Dermis blood vessel endothelial cell (primary cell): Measurements from ENCODE around the gene SLC9A3. TPM values are rescaled to one million over a fixed set of nuclear protein-coding genes. Genes with fewer than 3 reads are reported as not detected.
"Not testable (repeated sequence)": the region's sequence is repeated elsewhere in the genome, so short reads cannot be mapped to it uniquely, and the experiment has no call there.

Source experiments
- DNase-seq: peaks from one replicate; pipeline ENCODE4 v3.0.0; 2010
- total RNA-seq: library from RNA; depleted of rRNA; stranded (reverse); fragments of >200 nt; gene quantifications from 2 replicates; pipeline ENCODE4 v1.2.3, GENCODE V29; 2014

The SLC9A3 gene
- total RNA-seq, 1 donor from 2014 or later: 1.5 TPM

DNA sequence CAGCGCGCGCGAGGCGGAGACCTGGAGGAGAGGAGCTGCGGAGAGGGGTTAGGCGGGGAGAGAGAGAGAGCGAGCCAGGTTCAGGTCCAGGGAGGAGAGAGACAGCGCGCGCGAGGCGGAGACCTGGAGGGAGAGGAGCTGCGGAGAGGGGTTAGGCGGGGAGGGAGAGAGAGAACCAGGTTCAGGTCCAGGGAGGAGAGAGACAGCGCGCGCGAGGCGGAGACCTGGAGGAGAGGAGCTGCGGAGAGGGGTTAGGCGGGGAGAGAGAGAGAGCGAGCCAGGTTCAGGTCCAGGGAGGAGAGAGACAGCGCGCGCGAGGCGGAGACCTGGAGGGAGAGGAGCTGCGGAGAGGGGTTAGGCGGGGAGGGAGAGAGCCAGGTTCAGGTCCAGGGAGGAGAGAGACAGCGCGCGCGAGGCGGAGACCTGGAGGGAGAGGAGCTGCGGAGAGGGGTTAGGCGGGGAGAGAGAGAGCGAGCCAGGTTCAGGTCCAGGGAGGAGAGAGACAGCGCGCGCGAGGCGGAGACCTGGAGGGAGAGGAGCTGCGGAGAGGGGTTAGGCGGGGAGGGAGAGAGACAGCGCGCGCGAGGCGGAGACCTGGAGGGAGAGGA, 49.9 kb downstream of the SLC9A3 start:
- DNase-seq: not testable (repeated sequence)

DNA sequence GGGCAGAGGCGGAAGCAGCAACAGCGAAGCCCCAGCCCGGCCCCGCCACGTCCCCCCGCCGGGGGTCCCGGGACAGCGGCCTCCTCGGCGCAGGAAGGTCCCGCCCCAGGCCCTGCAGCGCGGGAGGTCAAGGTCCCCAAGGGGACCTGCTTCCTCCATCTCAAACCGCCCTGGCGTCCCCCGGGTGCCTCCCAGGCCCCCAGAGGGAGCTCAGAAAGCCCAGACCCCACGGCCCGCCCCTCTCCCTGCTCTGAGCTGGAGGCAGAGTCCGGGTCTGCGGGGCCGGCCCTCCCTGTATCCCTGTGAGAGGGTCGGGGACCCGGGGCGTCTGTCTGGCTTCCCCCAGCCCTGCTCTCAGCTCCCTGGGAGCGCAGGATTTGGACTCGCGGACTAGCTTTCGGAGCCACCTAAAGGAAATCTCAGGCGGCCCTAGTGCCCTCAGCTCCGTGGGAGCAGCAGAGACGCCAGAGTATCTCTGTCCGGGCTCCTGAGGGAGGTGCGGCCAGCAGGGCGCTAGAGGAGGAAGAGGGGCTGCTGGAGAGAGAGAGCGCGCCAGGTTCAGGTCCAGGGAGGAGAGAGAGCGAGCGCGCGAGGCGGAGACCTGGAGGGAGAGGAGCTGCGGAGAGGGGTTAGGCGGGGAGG, 50.6 kb downstream of the SLC9A3 start:
- peak; percentile 43 for DNase-seq

DNA sequence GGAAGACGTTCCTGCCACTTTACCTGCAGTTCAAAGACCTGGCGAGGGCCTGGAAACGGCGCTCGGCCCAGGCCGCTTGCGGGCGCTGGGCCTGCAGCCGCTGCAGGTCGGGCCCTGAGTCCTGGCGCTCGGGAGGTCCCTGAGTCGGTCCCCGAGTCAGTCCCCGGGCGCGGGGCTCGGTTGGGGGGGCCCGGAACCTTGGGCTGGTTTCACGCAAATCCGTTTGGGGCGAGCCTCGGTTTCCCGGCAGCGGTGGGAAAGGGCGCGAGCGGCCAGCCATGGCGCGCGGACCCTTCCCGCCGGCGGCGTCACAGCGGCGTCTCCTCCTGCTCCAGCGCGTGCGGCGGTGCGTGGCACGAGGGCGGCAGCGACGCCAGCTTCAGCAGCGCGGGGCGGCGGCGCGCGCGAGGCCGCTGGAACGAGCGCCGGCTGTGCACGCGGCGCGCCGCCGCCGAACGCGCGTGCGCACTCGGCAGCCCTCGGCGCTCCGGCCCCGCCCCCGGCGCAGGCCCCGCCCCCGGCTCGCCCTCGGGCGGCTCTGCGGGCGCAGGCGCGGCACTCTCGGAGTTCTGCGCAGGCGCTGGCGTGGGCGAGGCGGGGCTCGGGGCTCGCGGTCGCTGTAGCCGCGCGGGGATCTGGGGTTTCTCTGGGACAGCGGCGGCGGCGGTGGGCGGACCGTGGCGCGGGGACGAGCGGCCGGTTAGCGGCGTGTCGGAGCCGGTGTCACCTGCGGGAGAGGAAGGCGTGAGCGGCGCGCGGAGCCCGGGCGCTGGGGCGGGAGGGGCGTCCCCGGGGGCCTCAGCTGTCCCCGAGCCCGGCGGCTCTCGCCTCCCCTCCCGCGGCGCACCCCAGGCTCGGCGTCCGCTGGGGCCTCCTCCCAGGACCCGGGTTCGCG, 51.3 kb downstream of the SLC9A3 start:
- DNase-seq: peak; percentile 85

DNA sequence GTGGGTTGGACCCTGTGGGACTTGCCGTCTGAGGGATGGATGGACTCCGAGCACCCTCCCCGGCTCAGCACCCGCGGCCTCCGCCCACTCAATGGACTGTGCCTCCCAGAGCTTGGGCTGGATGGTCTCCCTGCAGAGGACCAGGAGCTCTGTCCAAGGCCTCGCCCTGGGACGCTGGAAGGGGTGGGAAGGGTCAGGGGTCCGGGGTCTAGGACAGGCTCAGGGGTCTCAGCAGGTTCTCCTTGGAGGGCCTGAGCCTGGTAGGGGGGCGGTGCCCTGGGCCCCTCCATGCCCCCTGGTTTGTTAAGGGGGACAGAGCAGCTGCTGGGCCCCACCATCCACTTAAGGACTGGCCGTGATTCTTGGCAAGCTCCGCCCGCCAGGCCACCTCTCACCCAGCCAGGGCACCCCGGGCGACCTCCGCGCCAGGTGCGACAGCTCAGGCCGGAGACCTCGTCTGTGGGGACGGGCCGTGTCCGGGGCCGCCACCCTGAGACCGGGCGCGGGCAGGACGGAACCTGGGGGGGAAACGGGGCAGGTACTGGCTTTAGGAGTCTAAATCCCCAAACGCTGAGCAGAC, 52.1 kb downstream of the SLC9A3 start:
- peak; percentile 17 for DNase-seq

DNA sequence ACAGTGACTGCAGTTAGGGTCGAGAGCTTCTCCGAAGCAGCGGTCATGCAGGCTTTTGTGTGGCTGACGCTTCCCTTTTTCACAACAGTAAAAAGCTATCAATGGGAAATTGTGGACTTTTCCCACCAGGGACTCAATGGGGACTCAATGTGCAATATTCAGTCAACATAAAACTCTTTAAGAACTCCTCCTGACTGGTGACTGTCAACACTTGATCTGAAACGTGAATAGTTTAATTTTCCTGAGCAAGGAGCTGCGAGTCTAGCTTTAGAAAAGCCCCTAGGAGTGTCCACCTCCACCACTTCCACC, 52.5 kb downstream of the SLC9A3 start:
- no peak for DNase-seq

DNA sequence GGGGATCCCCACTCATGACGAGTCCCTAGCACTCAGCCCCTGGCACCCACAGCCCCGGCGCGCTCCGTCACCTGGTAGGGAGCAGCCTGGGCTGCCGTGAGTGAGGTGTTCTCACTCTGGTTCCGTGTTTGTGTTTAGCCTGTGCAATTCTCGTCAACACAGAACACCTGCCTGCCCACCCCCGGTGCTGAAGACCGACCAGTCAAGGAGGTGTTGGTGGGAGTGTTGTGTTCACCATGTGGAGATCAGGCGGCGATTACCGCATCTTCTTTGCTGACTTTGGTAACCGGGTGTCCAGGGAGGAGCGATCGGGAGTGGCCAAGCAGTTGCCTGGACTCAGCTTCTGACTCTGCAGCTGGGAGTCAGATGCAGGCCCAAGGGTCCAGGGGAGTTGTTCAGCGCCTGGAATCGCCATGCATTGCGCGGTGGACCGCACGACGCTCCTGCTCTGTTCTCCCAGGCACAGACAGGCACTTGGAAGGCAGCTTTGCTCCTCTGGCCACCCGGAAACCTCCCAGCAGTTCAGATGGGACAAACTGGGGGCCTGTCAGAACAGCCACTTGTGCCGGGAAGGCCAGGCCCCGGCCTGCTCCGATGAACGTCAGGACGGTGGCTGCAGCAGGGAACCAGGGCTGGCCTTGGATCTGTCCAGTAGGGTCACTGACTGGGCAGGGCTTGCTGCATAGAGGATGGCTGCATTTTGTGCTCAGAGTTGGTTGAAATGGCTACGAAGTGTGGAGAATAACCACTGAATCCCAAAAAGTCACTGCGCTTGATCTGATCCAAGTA, 53.1 kb downstream of the SLC9A3 start:
- DNase-seq: no peak

DNA sequence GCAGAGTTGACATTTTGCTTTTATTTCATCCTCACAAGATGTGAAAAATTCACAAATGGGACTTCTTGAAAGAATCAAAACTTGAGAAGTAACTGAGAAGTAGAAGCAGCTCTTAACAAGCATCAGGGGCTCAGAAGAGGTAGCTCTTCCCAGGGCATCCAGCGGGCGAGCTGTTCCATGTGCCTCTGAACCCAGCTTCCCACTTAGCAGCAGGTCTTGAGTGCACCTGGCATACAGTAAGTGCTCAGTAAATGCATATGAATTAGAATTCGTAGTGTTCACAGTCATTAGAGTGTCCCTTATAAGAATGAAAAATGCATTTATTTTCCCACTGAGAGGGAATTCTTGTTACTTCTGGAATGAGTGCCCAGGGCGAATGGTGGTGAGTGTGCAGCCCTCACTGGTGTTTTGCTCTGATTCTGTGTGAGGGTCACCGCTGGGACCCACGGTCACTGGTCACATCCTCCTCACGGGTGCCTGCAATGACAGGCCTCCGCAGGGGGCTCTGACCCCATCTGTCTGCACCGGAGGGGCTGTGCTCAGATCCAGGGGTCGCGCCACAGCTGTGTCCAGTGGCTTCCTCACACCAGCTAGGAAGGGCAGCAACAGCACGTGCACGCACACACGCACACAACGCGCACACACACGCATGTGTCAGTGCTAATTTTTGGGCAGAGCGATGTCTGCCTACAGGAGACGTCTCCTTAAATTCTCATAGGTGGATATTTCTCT, 54.3 kb downstream of the SLC9A3 start:
- no peak for DNase-seq

DNA sequence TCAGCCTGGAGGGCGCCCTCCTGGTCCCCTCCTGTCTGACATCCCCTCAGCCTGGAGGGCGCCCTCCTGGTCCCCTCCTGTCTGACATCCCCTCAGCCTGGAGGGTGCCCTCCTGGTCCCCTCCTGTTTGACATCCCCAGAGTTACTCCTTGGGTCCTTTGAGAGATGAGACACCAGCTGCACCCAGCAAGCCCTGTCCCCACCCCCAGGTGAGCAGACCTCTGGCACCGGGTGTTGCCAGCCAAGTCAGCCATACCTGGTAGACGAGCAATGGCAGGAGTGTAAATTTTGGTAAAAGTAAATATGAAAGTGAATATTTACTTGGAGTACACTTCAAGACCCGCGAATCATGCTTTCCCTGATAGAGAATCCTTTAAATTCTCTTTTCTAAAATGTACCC, 55.8 kb downstream of the SLC9A3 start:
- DNase-seq: no peak

DNA sequence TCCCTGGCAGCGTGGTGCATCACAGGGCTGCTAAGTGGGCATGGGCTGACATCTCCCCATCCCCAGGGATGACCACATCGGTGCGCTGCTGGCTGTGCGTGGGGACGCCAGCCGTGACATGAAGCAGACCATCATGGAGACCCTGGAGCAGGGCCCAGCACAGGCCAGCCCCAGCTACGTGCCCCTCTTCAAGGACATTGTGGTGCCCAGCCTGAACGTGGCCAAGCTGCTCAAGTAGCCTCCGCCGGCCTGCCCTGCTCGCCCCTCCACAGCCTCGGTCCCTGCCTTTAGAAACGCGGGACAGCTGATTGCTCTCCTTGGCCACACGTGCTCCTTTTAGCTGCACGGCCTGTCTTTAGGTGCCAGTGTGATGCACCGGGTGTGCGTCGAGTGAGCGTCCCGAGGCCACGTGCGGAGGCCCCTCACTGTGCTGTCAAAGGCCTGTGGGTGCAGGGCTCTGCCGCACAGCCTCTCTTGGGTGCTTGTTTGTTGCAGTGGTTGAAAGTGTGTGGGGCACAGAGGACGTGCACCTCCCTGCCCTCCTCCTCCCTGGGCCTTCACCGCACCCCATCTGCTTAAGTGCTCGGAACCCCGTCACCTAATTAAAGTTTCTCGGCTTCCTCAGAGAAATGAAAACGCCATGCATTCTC, 57.5 kb downstream of the SLC9A3 start:
- no peak for DNase-seq

DNA sequence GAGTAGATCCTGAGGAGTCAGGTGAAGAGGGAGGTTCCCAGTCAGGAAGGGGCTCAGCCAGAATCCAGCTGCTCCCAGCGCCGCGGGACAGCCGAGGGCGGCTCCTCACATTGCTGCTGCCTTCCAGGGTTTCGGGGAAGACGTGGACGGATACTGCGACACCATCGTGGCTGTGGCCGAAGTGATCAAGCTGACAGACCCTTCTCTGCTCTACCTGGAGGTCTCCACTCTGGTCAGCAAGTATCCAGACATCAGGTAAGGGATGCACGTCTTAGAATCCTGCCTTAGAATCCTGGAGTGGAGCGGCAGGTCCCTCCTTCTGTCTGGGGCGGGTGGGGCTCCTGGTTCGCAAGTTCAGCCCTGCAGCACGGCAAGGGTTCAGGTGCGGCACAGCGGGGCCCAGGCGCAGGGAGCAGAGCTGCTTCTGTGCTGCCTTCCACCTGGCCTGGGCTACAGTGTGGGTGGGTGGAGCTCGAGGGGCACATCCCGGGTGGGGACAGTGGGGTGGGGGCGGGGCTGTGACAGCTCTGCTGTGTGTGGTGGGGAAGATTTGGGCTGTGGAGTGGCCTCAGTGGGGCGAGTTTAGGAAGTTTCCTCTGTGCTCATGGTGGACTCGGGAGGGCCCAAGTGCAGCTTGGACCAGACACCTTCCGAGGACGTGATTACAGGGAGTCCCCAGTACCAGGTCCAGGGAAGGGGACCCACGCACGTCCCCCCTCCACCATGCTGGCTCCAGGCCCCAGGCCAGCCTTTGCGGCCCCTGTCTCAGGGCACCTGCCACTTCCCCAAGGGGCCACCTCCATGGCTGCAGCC, 58.5 kb downstream of the SLC9A3 start:
- no peak for DNase-seq

DNA sequence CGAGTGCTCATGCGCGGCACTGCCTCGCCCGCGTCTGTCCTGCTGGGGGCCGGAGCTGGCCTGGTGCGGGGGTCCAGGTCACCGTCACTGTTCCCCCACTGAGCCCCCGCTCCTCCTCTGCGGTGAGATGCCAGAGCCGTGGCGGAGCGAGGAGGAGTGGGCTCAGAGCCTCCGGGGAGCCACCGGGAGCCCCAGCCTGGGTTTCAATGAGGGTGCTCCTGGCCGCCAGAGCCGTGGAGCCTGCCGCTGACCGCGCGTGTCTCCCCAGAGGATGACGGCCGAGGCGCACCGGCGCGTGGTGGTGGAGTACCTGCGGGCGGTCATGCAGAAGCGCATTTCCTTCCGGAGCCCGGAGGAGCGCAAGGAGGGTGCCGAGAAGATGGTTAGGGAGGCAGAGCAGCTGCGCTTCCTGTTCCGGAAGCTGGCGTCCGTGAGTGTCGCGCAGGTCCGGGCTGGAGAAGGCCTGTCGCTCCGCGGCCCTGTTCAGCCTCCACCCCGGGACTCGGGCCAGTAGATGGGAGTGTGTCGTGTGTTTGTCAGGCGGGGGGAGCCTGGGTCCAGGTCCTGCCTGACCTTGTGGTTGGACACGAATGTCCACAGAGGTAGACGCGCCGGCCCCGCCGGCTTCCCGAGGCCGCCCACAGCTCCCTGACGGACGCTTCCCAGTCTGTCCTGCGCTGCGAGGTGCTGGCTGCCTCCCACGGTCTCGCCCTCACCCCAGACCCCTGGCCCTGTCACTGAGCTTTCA, 59.2 kb downstream of the SLC9A3 start:
- no peak for DNase-seq

DNA sequence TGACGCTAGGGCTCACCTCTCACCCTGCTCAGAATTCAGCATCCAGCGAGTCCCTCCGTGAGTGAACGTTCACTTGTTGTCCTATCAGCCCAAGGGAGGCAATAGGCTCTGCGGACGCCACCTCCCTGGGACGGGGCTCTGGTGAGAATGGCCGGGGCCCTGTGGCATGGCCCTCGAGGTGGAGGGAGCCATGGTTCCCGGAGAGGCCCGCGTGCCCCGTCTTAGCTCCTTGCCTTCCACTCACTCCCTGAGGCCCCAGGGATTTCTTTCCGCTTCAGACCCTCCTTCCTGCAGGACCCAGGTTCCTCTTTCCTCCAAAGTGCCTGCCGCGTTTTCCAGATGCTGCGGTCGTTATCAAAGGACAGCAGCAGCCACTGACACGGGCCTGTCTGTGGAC, 59.8 kb downstream of the SLC9A3 start:
- no peak for DNase-seq

DNA sequence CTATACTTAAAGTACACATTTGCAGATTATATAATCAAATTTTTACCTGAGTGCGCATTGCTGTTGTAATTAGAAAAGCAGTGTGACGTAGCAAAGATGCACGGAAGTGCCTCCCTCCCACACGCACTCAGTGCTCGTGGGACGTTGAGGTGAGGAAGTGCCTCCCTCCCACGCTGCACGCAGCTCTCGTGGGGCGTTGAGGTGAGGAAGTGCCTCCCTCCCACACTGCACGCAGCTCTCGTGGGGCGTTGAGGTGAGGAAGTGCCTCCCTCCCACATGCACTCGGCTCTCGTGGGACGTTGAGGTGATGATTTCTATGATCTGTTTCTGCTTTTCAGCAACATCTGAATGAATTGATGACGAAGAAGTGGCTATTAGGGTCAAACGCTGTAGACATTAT, 60.3 kb downstream of the SLC9A3 start:
- no peak for DNase-seq

DNA sequence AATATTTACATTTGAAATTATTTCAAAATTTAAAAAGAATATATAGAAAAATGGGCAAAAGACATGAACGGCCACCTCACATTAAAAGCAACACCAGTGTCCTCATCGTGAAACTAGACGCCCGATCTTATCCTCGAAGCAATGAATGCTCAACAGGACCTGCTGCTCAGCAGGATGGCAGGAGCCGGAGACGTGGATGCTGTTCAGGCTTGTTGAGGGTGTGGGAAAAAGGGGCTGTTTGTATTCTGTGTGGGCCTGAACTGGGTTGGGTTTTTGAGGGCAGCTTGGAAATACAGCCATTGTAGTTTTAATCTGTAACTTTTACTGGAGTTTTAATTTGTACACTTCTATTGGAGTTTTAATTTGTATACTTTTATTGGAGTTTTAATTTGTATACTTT, 60.9 kb downstream of the SLC9A3 start:
- no peak for DNase-seq

DNA sequence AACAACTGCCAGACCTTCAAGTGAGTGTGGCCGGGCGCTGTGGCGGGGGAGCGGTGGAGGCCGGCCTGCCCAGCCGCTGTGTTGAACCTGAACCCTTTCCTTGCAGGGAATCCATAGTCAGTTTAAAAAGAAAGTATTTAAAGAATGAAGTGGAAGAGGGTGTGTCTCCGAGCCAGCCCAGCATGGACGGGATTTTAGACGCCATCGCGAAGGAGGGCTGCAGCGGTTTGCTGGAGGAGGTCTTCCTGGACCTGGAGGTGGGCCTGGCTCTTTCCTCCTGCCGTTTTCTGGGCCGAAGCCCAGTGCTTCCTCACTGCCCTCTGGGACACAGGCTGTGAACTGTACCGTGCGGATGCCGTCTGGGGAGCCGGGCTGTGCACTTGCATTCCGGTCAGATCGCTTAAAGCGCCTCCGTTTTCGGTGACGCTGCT, 62.2 kb downstream of the SLC9A3 start:
- no peak for DNase-seq

DNA sequence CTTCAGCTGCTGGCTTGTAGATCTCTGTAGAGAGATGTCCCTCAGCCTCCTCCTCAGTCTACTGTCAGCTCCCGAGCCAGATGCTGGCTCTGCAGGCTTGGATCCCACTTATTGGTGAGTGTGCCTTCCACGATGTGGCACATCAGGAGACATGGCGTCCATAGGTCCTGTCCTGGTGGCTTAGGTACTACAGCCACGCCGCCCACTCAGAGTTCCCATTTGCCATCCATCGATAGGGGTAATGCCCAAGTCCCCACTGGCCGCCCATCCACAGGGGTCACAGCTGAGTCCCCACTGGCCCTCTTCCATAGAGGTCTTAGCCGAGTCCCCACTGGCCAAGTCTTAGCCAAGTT, 64.0 kb downstream of the SLC9A3 start:
- DNase-seq: no peak

DNA sequence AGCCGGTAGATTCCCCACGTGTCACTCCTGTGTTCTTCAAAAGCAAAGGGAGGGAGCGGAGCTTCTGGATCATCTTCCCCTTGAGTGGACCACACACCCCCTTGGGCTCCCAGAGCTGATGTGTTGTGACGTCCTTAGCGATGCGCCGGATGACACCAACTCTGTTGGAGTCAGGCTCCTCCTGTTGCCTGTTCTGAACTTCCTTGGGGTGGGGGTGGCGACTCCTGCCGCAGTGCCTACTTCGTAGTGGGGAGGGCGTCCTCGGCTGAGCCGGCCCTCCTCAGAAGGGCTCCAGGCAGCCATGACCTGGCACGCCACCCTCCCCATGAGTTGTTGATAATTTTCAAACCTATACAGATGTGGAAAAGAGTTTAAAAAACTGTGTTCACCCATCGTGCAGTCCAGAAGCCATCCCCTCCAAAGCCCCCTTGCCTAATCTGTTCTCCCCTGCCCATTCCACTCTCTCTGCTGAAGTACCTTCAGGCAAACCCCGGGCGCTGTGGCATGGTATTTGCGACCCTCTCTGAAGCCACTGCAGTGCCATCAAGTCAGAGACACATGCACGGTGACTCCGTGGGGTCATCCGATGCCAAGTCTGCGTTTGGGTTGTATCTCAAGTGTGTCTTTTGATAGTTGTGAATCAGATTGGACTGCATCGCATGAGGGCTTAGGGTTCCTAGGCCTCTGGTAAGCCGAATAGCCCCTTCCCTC, 64.5 kb downstream of the SLC9A3 start:
- DNase-seq: no peak

DNA sequence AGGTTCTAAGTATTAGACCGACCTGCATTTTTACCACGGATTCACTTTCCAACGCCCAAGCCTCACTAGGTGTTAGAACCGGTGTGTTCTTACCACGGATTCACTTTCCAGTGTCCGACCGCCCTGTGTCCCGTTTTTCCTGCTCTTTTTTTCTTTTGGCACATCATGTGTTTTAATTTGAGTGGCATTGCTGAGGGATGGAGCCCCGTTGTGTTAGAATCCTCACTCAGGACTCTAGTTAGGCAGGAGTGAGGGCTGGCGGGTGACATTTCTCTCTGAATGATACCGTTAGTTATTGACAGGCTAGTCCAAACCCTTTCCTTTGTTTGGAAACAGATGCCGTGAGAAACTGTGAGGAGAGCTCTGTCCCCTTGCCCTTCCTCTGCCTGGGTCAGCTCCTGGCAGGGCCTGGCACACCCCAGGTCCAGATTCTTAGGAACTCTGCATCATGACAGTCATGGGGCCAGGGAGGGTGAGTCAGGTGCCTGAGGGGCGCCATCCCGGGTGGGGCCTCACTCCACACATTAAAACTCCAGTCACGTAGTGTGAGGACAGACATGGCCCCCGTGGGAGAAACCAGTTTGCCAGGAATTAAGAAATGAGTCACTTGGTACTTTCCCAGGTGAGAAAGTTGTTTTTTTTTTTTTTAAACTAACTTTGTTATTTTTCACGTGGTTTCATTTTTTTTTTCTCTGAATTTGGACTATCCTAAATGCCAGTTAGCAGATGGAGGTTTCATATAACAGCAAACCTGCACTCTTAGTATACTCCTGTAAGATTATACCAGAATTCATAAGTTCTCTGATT, 65.5 kb downstream of the SLC9A3 start:
- DNase-seq: peak; percentile 61
